GM21447 (cell line): Measurements from ENCODE around the gene PRLR.
"Not testable (repeated sequence)": the region's sequence is repeated elsewhere in the genome, so short reads cannot be mapped to it uniquely, and the experiment has no call there.

ENCODE experiments used
- ATAC-seq: cut with Tn5 transposase; IDR thresholded peaks from one replicate; pipeline ENCODE4 v1.9.1; 2021; ENCODE audit not compliant: unreplicated experiment

Gene PRLR

DNA sequence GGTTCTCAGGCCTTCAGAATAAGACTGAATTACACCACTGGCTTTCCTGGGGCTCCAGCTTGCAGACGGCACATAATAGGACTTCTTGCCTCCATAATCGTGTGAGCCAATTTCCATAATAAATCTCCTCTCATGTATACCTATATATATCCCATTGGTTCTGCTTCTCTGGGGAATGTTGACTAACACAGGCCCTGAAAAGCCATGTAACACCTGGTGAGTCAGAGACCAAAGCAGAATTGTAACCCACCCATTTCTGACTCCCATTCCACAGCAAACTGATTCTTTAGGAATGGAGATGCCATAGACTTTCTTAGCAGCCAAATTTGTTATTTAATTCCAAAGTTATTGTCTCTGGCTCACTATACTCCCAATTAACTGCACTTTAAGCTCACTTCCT is 97.1 kb downstream of the PRLR start:
- ATAC-seq: no peak

DNA sequence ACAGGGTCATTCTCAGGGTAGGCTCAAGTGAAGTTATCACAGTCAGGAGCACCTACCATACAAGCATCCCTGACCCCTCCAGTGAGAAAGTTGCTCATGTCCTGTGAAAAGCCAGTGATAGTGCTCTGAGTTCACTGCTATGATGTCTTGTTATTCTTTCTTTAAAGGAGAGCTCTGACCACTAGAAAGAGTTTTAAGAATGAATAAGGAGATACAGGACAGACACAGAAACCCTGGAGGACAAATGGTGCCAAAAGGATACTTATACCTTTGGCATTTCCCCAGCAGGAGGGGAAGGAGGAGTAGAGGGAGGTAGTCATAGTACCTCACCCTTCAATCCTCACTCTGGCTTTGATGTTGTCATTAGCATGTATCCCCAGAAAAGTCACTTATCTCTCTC is 98.6 kb downstream of the PRLR start:
- no peak for ATAC-seq

DNA sequence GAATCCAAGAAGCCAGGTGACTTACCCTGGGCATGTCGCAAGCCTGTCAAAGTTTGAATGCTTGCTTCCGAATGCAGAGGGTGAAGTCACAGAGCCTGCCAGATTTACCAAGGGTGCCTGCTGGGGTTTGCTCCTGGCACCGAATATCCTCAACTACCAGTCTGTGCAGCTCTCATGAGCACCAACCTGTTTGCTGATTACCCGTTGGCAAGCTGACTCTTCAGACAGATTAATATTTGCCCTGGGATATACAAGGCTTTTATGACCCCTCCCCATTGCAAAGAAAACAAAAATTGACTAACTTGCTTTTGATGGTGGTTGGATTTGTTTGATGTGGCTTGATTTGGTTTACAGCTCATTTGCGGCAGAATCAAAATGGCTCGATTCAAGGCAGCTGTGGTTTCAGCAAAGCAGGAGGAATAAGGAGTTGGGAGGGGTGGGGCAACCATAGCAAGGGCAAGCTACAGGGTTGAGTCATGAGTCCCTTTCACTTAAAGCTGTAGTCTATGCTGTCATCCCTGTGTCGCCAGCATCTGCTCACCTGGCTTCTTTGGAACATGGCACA is 100.3 kb downstream of the PRLR start:
- ATAC-seq: no peak

DNA sequence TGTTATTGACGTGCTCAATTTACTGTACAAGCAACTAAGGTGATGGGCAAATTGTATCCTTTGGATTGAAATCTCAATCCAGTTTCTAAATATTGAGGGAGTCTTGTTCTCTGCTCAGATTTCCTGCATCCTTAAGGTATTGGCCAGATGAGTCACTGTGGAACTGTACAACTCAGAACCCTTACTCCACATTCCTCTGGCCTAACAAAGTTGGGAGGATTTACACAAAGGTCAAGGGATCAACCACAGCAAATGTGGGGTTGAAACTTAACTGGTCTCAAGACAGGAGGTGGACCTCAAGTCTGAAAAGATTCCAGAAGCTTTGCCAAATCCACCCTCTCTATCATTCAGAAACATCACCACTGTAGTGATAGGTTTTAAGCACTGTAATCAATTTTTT is 101.0 kb downstream of the PRLR start:
- no peak for ATAC-seq

DNA sequence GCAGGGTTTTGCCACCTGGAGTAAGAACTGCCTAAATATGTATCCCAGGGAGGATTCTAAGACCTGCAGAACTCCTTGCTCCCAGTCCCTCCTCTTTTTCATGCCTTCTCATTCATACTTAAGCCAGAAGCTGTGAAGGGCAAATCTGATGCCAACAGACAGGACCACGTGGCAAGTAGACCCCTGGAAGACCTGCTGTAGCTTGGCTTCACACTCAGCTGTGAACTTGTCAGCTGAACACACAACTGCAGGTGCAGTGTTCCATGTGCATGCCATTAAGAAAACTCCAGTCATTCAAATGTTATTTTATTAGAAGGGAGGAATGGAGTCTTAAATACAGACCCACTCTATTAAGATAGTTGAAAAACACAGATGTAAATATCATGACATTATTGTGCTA is 103.3 kb downstream of the PRLR start:
- no peak for ATAC-seq

DNA sequence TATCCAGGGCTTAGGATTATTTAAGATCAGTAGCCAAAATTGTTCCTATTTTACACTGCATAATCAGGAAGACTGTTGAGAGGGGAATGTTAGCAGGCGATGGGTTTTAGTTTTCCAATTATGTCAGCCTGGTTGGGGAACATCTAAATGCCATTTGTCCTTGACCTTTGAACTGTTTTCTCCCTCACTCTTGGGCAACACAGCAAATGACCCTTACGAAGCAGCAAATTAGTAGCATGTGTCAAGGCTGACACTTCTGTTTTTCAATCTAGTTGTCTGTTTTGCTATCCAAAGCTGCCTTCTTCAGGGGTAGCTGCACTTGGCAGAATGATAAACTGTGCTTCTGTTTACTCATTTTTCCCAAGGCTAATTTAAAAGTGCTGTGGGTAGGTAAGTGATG is 104.5 kb downstream of the PRLR start:
- no peak for ATAC-seq

DNA sequence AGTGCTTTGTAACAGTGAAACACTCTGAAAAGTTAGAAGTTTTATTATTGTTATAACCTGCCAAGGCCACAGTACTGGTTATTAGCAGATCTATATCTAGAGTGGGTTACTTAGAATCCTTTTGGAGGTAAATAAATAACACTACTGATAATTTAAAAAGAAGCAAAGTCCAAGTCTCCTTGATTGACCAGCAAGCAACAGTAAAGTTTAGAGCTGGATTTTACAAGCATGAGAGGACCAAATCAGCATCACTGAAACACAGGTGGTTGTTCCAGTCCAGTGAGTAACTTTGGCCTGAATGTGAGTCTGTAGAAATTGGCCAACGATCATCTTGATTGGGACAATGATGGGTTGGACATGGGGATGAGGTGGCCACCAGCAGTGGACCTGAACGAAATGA is 105.4 kb downstream of the PRLR start:
- ATAC-seq: no peak

DNA sequence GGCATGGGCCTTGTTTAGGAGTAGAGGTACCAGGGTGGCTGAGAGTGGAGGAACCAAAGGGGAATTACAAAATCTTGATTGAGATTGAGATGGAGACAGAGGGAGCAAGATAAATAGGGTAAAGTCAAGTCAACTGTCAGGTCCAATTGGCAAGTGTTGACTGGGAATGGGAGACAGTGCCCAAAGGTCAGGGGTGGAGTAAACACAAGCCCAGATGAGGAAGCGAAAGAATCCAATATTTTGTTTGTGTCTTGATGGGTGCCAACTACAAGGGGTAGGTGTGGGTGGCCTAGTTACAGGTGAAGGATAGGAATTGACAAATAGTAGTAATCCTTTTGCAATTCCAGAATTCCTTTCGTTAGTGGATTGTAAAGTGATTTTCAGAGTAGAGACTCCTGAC is 107.5 kb downstream of the PRLR start:
- ATAC-seq: no peak

DNA sequence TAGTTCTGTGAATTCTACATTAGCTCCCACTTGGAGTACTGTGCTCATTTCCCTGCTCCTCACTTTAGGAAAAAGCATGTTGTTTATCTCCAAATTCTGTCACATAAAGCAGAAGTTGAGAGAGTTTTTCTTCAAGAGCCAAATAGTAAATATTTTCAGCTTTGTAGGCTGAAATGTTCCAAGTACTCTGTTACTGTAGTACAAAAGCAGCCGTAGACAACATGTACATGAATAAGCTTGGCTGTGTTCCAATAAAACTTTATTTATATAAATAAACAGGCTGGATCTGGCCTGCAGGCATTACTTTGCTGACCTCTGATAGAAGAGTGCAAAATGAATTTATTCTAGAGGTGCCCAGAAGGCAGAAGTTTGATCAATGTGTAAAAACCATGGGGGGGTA is 109.6 kb downstream of the PRLR start:
- ATAC-seq: no peak

DNA sequence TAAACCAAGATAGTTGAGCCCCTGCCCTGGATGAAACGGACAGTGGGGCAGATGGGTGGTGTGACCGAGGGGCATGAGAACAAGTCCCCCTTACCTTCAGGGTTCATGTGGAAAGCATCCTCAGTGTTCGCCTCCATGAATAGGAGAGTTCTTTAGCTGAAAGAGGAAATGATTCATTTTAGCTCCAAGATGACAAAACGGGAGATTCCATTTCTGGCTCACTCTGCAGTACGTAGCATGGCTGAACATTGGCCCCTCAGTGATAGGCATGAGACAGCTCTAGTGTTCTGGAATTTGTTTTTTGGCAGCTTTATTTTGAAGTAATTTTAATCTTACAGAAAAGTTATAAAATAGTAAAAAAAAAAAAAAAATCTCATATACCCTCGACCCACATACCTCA is 112.3 kb downstream of the PRLR start:
- no peak for ATAC-seq

DNA sequence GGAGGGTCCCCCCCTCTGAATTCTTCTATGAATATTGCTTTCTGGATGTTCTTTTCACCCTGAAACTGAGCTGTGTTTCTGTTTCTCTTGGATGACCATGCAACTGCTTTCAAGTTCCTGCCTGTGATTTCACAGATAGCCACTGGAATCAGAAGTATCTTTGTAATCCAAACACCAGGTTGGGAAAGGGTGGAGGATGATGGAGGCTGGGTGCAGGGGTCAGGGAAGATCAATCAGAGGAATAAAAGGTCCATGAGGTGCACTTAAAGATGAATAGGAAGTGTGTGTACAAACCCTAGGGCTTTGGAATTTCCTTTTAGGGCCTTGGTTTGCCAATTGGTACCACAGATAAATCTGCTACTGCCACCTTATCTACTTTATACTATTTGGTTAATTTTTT is 114.4 kb downstream of the PRLR start:
- ATAC-seq: no peak

DNA sequence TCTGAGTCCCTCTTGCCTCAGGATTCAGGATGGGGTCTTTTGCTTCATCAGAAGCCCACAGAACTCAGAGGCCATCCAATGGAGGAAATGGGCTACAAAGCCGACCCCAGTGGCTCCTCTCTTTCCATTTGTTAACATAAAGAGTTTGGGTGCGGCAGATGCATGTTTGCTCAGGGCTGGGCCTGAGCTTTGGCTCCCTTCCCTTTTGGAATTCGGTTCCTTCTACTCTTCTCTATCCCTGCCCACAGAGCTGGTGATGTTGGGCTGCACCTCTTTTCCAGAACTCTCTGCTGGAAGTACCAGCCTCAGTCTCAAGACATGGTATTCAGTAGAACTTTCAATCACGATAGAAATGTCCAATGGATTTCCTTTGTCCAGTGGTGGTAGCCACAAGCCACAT is 115.6 kb downstream of the PRLR start:
- no peak for ATAC-seq

DNA sequence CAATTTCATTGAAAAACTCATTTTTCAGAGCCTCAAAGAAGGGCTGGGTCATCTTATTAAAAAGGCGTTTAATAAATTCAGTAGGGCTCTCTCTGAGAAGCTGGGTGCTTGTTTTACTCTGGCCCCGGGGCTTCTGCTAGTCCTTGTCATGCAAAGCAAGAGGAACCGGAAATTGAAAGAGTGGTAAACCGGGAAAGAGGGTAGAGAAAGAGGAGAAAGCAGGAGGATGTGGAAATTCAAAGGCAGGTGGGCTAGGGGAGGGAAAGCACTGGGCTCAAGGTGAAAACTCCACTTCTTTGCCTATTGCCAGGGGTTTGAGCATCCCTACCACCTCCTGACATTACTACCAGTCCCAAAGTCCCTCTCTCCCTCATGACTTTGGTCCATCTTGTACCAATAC is 118.0 kb downstream of the PRLR start:
- ATAC-seq: no peak

DNA sequence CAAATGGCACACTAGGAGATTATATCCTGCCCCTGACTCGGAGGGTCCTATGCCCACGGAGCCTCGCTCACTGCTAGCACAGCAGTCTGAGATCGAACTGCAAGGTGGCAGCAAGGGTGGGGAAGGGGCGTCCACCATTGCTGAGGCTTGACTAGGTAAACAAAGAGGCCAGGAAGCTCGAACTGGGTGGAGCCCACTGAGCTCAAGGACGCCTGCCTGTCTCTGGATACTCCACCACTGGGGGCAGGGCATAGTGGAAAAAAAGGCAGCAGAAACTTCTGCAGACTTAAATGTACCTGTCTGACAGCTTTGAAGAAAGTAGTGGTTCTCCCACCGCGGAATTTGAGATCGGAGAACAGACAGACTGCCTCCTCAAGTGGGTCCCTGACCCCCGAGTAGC is 125.7 kb downstream of the PRLR start:
- ATAC-seq: not testable (repeated sequence)

DNA sequence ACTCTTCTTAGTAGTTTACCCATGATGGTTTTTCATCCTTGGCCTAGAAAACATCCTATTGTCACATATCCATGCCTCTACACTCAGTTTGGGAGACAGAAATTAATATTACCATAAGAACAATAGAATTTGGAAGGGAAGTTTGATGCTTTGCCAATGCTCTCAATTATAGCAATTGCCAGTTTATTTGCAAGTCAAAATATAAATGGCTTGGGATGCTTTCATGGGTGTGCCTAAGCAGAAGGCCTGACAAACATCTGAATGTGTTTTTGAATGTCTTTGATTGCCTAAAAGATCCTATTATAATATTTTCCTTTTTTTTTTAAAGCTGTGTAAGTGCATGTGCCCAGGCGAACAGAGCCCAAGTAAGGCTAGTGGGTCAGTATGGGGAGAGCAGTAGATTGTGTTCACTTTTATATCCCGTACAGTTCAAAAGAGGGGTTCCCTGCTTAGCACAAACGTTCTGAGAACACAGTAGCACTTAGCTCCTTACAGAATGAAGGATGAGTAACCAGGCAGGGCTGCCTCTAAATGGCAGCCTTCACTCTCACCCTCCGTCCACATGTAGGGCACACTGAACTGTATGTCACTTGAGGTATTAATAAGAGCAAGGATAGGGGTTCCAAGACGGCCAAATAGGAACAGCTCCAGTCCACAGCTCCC is 126.5 kb downstream of the PRLR start:
- ATAC-seq: no peak

DNA sequence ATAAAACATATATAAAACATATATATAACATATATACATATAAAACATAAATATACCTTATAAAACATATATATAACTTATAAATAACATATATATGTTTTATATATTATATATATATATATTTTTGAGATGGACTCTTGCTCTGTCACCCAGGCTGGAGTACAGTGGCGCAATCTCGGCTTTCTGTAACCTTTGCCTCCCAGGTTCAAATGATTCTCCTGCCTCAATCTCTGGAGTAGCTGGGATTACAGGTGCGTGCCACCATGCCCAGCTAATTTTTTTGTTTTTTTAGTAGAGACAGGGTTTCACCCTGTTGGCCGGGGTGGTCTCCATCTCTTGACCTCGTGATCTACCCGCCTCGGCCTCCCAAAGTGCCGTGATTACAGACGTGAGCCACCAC is 128.6 kb downstream of the PRLR start:
- not testable (repeated sequence) for ATAC-seq

DNA sequence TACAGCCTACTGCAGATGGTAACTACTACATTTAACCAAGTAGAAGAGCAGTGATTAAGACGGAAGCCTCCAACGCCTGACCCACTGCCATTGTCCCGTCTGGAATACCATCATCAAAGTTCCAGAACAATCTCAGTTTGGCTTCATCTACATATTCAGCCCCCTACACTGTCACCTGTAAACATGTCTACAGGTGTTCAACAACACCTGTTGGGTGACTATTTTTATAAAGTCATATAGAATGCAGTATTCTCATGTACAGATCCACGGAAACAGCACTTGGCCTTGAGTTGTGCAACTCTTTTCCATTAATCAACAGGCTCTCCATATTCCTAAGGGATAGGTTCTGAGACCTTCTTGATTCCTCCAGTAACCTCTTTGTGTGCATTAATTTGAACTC is 129.3 kb downstream of the PRLR start:
- no peak for ATAC-seq

DNA sequence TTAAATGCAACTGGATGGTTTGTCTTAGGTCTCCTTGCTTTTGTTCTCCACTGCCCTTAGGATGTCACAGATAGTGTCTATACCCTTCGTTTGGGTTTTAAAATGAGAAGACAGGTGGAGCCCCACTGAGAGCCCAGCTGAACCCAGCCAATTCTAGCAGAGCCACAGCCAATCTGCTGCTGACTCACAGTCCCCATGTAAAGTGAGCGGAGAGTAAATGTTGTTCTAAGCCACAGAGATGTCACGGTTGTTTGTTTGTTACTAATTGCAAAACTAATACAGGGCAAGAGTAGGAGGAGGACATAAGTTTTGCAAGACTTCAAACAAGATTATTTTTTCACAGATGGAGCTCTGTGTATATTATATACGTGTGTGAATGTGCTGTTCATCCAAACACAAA is 132.1 kb downstream of the PRLR start:
- ATAC-seq: no peak

DNA sequence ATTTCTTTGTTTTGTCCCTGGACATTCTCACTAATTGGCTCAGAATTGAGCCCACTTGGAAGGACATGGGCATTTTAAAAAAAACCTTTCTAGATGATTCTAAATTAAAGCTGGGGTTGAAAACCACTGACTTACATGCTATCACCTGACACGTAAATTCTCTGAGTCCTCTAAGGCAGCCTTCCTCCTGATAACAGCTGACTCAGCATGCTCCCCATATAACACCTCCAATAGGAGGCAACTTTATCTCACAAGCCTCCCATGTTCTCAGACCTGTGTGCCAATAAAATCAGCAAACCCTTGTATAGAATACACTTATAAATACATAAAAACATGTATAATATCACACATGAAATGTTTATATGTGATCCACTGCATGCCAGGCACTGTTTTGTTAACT is 133.4 kb downstream of the PRLR start:
- no peak for ATAC-seq

DNA sequence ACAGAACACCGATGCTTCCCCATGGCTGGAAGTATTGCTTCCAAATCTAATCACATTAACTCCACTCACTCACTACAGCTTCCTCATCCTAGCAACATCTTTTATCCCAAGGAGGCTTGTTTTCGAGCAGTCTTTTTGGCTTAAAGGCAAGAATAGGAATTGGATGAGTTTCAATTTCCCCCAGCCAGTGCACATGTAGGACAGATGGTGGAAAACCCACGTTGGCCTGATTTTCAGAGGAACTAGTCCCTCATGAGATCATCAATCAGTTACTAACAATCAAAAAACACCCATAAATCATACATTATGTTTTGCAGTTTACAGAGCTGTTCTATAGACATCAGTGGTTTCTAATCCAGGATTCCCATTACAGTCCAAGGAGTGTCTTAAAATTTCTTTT is 134.1 kb downstream of the PRLR start:
- no peak for ATAC-seq

DNA sequence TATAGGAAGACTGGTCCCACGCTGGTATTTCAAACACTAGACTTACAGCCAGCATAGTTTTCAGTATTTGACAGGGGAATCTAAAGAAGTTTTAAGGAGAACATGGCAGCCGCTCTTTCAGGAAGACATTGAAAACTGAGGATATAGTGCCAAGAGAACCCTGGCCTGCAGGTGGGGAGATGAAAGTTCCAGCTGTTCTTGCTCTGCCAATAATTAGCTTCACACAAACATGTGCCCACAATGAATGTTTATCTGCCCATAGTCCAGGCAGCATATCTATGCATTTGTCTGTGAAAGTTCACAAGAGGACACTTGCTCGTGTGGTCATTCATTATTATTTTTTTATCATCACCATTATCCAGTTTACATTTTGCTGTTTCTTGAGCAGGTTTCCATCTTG is 134.9 kb downstream of the PRLR start:
- ATAC-seq: no peak

DNA sequence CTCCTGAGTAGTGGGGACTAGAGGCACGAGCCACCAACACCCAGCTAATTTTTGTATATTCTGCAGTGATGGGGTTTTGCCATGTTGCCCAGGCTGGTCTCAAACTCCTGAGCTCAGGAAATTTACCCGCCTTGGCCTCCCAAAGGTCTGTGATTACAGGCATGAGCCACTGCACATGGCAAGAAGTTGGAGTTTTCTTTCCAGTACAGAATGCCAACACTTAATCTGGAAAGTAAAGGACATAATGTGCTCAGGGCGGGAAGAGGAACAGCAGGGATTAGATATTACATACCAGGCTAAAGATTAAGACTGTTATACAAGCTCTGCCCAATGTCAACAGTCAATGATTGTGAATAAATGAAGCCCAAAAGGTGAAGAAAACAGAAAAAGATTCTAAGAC is 135.3 kb downstream of the PRLR start:
- ATAC-seq: no peak

DNA sequence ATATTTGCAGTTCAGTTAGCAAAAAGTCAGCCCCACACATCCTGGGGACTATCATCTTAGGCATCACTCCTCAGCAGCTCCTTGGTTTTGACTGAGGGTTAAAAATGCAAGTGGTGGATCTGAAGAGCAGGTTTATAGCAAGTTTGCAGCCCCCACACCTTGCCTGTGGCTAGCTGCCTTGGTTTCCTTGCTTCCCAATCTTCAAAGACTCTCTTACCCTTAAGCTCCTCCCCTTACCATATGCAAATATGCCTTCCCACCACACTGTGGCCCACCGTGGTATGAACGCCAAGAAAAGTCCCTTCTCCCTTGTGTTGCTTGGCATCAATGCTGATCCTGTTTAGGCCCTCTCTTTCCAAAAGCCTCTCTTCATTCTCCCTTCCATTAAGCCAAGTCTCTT is 137.6 kb downstream of the PRLR start:
- ATAC-seq: no peak
